HG03439 (cell line): Measurements from ENCODE around the gene CTU1.
"Not testable (repeated sequence)": the region's sequence is repeated elsewhere in the genome, so short reads cannot be mapped to it uniquely, and the experiment has no call there.

Experiments used
- ATAC-seq: cut with Tn5 transposase; IDR thresholded peaks from one replicate; pipeline ENCODE4 v1.9.1; 2021; ENCODE audit warnings: mild to moderate bottlenecking, moderate library complexity; ENCODE audit not compliant: unreplicated experiment

The CTU1 gene

GRCh38 chr19:51108066-51108804 lies at the start of gene CTU1:
Gene CTU1 (minus strand): TSS chr19:51108409. CDS start chr19:51104569, 3,840 bp downstream.
- peak; percentile 97 for ATAC-seq

GRCh38 chr19:51157265-51157664 lies 49.1 kb upstream of the CTU1 start:
- ATAC-seq, result no peak

GRCh38 chr19:51156710-51157109 lies 48.5 kb upstream of the CTU1 start:
- no peak for ATAC-seq

GRCh38 chr19:51150627-51151026 lies 42.4 kb upstream of the CTU1 start:
- no peak for ATAC-seq

GRCh38 chr19:51148580-51148979 lies 40.4 kb upstream of the CTU1 start:
- no peak for ATAC-seq

- ATAC-seq, result no peak
Measured at GRCh38 chr19:51147663-51148062, 39.5 kb upstream of the CTU1 start.

- no peak for ATAC-seq
Measured at GRCh38 chr19:51146751-51147150, 38.5 kb upstream of the CTU1 start.

GRCh38 chr19:51145916-51146493 lies 37.8 kb upstream of the CTU1 start:
- no peak for ATAC-seq

GRCh38 chr19:51144482-51145045 lies 36.4 kb upstream of the CTU1 start:
- no peak for ATAC-seq

- ATAC-seq, result no peak
Measured at GRCh38 chr19:51143486-51143885, 35.3 kb upstream of the CTU1 start.

- not testable (repeated sequence) for ATAC-seq
Measured at GRCh38 chr19:51142809-51143475, 34.7 kb upstream of the CTU1 start.

GRCh38 chr19:51142119-51142518 lies 33.9 kb upstream of the CTU1 start, which contains the start of gene SIGLEC7:
Gene SIGLEC7 (plus strand): TSS chr19:51142301. CDS start chr19:51142370, 69 bp downstream.
- no peak for ATAC-seq

GRCh38 chr19:51141181-51141580 lies 33.0 kb upstream of the CTU1 start:
- ATAC-seq, result no peak

- no peak for ATAC-seq
Measured at GRCh38 chr19:51140441-51140840, 32.2 kb upstream of the CTU1 start.

GRCh38 chr19:51139299-51140014 lies 31.2 kb upstream of the CTU1 start:
- ATAC-seq, result no peak

- ATAC-seq, result no peak
Measured at GRCh38 chr19:51138549-51138979, 30.4 kb upstream of the CTU1 start.

GRCh38 chr19:51137792-51138425 lies 29.7 kb upstream of the CTU1 start:
- ATAC-seq, result no peak

GRCh38 chr19:51136851-51137551 lies 28.8 kb upstream of the CTU1 start:
- no peak for ATAC-seq

GRCh38 chr19:51135986-51136762 lies 28.0 kb upstream of the CTU1 start:
- no peak for ATAC-seq
